GM18505 (cell line): ENCODE results near the gene ECT2L.

Experiments used
- ATAC-seq: cut with Tn5 transposase; IDR thresholded peaks from one replicate; pipeline ENCODE4 v1.9.1; 2021; ENCODE audit not compliant: unreplicated experiment
- POLR2A ChIP-seq: IDR thresholded peaks from 4 replicates; pipeline ENCODE4 v1.6.1; 2011; ENCODE audit warnings: borderline replicate concordance; ENCODE audit not compliant: insufficient read depth, insufficient read length; ENCODE audit errors: extremely low read depth

ECT2L gene

DNA sequence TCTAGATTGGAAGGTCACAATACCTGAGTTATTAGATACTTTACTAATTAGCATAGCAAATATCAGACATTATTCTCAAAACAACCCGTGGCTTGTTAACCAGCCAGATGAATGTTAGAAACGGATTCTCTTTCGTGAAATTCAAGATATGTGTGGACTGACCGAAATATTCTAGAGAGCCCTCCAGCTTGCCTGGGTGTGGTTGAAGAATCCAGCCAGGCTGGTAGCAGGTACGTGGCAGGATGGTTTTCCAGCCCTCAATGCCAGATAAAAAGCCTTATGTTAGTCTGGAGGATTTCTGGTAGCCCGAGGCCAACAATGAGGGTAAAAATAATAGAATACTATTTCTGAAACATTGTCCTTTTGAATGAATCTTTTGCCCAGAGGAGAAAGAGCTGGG lies 19.3 kb downstream of the ECT2L start:
- no peak for TF ChIP-seq POLR2A
- ATAC-seq, result no peak

DNA sequence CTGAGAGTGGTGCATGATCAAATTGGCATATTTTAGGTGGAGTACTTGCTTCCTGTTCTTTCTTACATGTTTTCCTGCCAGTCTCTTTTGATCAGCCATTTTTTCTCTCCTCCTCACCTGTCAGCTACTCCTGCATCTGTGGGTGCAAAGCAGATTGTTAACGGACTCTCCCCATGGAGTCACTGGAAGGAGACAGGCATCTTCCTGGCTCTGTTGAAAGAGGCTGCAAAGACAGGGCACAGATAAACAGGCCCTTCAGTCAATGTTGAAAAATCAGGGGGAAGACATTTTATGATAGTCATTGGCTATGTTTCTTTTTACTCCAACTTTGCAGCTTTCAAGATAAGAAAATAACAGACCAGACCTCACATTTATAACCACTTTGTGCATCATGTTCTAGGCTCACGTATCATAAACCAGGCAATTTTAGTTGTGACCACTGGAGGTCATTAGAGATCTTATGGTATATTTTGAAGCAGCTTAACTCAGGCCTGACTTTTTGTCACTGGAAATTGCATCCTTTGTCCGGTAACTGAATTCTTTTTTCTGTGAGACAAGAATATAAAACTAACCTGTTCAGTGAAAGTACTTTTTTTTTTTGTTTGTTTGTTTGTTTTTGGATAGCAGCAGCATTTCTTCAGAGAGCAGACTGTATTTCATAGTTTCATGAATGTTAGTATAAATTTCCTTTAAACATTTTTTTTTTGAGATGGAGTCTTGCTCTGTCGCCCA lies 20.1 kb downstream of the ECT2L start:
- peak; percentile 40 for ATAC-seq

DNA sequence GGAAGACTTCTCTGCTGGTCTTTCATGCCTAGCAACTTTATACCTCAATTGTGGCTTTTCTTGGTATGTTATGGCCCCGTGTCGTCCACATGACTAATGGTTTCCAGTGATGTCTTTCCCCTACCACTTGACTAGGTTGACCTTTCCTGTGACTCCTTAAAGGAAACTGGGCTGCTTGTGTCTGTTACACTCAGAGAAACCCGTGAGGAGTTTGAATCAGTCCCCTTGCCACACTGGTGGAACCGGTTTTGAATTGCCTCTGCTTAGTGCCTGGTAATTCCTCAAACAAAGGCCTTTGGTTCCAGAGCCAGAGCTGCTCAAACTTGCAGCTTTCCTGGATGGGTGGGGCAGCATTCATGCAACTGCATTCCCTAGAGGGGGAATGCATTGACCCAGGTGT lies 21.9 kb downstream of the ECT2L start:
- ATAC-seq, result no peak
- no peak for TF ChIP-seq POLR2A

More for the DNA sequence above, 20.1 kb downstream of the ECT2L start:
- TF ChIP-seq POLR2A, result no peak

DNA sequence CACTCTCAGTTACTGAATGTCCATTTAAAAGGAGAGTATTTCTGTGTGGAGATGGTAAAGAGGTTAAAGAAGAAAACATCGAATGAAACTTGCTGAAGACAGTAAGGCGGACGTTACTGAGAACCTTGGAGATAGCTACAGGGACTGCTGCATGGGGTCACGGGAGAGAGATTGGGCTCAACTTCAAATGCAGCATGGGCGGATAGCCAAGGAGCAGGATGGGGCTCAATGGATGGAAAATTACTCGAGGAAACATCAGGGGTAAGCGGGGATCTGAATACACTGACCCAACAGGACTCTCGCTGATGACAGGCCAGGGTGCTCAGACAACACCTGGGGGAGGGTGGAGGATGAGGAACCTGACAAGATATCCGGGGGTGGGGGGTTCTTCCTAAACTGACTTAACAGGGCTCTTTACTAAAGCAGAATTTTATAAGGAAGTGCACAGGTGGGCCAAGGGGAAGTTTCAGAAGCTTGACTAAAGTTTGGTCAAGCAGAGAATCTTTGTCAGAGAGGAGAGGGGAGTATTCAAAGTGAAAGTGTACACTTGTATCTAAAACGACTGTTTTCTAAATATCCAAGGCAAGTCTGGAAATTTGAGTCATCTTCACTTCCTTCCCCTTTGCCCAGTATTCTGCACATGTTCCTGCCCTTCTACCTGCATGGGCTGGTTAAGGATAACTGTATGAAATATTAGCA lies 22.8 kb downstream of the ECT2L start:
- ATAC-seq, result peak; percentile 77
- no peak for TF ChIP-seq POLR2A

DNA sequence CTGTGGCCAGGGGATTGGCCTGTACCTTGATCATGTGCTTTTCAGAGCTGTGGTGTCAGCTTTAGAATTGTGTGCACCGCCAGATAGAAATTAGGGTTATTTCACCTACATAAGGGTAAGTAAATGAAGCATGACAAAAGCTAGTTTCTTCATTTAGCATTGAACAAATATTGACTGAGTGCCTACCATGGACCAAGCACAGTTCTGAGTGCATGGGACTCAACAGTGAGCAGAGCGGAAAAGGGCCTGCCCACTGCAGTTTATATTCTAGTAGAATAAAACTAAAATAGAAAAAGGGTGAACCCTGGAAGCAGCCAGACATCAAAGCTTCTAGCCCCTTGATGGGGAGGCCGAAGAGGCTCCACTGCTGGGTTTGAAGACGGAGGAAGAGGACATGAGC lies 25.6 kb downstream of the ECT2L start:
- TF ChIP-seq POLR2A, result no peak
- no peak for ATAC-seq

DNA sequence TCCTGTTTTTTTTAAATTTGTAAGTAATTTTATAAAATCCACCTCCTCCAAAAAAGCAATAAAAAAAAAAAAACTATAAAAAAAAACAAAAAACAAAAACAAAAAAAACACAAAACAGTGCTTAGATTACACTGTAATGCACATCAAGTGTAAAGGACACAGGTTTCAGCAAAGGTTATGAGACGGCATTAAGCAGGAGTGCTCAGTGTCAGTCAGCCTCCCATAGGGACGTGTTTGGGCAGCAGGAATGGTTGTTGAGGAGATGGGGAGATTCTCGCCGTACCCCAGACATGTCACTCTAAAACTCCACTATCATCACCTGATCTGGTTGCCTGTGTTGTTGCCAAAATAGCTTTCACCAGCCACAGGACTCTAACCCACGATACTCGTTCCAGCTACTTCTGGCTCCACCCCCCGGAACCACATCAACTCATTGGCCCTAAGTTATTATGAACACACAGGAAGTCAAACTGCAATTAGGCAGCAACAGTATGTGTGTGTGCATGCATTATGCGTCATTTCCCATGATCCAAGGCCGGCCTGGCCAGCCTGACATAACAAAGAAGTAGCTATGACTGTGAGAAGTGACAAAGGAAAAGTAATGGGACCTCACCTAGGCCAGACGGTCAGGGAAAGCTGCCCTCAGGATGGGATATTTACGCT lies 28.7 kb downstream of the ECT2L start:
- TF ChIP-seq POLR2A, result no peak
- no peak for ATAC-seq

DNA sequence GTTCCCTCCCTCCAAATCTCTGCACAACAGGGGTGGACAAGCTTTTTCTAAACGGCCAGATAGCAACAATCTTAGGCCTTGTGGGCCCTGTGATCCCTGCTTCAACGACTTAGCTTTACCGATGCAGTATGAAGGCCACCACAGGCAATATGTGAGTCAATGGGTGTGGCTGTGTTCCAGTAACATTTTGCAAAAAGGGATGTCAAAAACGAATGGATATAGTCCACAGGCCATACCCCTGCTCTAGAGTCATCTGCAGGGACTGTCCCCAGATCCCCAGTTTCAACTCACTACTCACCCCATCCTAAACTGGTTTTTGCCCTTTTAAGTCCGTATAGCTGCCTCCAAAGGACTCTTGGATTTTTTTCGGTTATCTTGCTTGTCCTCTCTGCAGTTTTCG lies 34.4 kb downstream of the ECT2L start:
- ATAC-seq, result no peak
- TF ChIP-seq POLR2A, result no peak

DNA sequence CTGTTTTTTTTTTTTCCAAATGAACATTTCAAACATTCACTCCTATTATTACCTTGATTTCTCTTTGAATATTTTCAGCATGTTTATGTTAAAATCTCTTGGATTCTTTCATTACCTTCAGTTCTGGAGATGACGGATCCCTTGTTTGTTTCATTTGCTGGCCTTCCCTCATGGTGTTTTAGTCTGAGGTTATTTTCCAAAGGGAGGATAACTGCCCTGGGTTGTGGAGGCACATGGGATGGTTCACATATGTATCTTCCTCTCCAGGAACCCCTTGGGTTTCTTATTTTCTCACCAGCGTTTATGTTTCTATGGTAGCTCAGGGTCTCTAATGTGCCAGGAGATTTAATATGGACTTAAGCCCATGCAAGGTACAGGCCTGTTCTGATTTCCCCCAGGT lies 36.3 kb downstream of the ECT2L start:
- ATAC-seq, result no peak
- TF ChIP-seq POLR2A, result no peak

DNA sequence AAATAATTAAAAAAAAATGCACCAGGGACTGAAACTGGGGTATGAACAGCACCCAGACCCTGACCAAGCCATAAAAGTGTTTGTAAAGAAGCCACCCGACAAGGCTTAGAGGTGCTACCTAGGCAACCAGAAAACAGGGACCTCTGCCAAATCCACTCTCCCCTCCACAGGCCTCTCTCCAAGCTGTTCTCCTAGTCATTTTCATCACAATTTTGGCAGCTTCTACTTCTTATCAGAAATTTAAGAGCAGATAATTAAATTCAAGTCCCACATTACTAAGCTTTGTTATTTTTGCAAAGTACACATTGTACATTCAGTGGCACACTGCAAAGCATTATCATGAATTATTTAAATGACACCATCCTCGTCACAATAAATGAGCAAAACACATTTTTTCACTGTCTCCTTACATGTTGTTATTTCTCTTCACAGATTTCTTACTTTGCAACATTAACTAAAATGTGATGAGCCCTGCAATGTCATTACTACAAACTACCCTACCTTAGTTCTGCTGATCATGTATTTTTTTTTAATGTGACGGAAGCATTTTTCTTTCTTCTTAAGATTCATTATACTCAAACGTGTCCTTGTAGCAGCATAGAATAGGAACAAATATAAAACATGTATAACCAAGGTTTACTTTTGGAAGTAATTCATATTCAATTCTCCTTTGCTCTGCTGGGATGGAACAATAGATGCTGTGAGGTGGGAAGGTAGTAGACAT lies 38.1 kb downstream of the ECT2L start:
- no peak for ATAC-seq
- TF ChIP-seq POLR2A, result no peak

DNA sequence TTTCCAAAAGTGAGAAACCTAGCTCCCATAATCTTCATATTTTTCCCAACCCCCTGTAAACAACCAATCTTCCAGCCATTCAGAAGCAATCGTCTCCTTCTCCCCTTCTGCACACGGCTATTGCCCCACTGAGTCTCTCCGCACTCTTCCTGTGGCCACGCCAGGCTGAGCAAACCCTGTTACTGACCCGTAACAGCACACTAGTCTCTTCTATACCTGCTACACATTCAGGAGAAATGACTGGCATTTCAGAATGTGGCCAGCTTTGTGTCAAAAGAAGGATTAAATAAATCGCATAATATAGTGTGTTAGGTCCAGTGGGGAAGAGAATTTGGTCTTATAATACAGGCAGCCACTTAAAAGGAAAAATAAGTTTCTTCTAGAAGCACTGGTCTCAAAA lies 41.4 kb downstream of the ECT2L start:
- no peak for ATAC-seq
- TF ChIP-seq POLR2A, result no peak

DNA sequence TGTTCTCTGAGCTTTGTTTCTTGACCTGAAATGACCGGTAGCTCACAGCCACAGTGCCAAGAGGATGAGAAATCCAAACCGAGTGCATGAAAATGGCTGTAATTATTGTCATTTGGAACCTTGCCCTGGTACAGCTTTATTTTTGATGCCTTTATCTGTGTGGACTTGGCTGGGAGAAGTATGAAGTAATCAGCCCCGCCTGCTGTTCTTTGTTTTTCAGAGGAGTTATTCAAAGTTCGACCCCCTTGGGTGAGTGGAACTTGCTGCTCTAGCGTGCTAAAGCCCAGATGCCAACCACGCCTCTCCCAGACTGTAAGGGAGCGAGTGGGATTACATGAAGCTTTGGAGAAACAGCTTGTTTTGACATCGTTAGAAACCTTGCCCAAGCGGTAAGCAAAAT lies 48.3 kb downstream of the ECT2L start:
- ATAC-seq, result no peak
- TF ChIP-seq POLR2A, result no peak

DNA sequence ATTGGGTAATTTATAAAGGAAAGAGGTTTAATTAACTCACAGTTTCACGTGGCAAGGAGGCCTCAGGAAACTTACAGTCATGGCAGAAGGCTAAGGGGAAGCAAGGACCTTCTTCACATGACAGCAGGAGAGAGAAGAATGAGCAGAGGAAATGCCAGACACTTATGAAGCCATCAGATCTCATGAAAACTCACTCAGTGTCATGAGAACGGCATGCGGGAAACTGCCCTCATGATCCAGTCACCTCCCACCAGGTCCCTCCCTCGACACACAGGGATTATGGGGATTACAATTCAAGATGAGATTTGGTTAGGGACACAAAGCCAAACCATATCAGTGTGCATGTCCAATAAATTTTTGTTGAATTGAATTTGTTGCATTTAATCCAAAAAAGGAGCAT lies 52.0 kb downstream of the ECT2L start:
- ATAC-seq, result no peak
- TF ChIP-seq POLR2A, result no peak

DNA sequence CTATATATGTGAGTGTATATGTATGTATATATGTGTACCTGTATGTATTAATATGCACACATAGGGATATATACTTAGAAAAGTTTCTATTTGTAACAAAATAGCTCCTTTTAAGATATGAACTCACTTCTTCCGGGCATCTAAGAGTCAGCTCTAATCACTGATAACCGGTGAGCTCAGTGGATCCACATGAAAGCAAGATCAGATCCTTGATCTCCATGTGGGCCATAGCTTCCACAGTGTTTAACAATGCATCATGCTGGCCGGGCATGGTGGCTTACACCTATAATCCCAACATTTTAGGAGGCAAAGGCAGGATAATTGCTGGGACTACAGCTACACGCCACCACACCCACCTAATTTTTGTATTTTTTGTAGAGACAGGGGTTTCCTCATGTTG lies 52.6 kb downstream of the ECT2L start:
- TF ChIP-seq POLR2A, result no peak
- ATAC-seq, result no peak

DNA sequence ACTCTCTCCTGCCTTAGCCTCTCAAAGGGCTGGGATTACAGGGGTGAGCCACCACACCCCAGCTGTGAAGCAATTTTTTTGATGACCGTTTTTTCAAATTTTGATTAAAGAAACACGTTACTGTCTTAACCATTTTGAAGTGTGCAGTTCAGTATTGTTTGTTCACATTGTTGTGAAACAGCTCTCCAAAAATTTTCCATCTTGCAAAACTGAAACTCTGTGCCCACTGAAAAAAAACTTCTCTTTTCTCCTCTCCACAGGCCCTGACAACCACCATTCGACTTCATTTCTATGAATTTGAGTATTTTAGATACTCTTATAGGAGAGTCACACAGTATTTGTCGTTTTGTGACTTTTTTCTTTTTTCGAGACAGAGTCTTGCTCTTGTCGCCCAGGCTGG lies 53.9 kb downstream of the ECT2L start:
- TF ChIP-seq POLR2A, result no peak
- no peak for ATAC-seq

DNA sequence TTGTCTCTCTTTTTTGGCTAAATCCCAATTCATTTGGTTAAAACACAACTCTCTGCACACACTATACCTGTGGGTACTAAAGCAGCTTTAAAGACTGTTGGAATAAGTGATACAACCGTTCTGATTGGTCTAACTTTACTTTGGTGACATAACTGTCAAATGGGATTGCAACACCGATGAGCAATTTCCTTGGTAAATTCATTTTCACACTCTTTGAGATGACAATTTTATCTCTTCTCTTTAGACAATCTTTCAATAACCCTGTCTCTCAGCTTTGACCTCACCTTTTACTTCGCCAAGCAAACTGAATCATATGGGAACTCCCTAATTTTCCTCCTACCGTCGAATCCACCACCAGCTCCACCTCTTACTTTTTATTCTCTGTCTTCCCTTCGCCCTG lies 60.8 kb downstream of the ECT2L start:
- TF ChIP-seq POLR2A, result no peak
- no peak for ATAC-seq
